Posterior cingulate gyrus (tissue), 11 donors: Measurements from ENCODE around the gene CABLES1.
"Not testable (repeated sequence)": the region's sequence is repeated elsewhere in the genome, so short reads cannot be mapped to it uniquely, and the experiment has no call there.

Experiments used
- DNase-seq, 10 donors: peaks; one replicate each; pipeline versions ENCODE4 v3.0.0 to v3.0.0-alpha.2; 2020 to 2021; ENCODE audit warnings: mixed read lengths in 3 of 10
- intact Hi-C: fragments of 100-400 bp; cut with DNase I; formaldehyde crosslinking; loops from one replicate; pipeline ENCODE4 v1.15.1; 2023

Gene CABLES1

GRCh38 chr18:23138471-23138870, 3.2 kb downstream of the CABLES1 start:
- intact Hi-C loops: loop anchor here (10.0 kb wide), 1 partner anchor 366 kb away; the partner anchor contains the start of gene RMC1
- DNase-seq: peak in 1 of 10 donors; percentile 35

GRCh38 chr18:23141104-23141999, 6.1 kb downstream of the CABLES1 start:
- DNase-seq: peak in 1 of 10 donors; percentile 55
- intact Hi-C loops: no loop called here

DNA sequence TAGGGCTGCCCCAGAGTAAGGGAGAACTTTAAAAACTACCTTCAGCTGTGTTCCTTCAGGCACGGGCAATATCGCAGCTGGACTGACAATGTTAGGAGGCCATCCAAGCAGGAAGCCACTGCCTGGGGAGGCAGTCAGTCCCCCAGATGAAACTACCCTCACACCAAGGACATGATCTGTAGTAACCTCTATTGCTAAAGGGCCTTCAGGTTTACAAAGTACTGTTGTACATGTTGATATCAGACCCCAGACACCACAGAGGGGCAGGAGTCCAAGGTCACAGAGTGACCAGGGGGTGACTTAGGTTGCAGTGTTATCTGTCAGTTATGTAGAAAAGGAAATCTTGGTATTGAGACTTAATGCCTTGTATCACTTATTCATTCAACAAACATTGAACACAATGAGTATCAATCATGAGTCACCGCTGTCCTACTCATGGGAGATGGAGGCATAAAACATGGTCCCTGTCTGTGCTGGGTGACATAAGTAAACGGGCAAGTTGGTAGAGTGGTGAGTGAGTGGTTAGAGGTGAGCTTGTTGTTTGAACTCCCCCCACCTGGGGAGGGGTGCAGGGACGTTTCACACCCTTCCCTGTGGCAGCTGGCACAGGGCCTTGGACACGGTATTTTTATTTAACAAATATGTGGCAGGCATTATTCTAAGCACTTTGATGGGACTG, 7.1 kb downstream of the CABLES1 start:
- intact Hi-C loops: no loop called here
- peak in 1 of 10 donors; percentile 38 for DNase-seq

GRCh38 chr18:23143016-23143814, 7.9 kb downstream of the CABLES1 start:
- peak in 3 of 10 donors; percentile 28 to 79 (median 30) for DNase-seq
- intact Hi-C loops: no loop called here

DNA sequence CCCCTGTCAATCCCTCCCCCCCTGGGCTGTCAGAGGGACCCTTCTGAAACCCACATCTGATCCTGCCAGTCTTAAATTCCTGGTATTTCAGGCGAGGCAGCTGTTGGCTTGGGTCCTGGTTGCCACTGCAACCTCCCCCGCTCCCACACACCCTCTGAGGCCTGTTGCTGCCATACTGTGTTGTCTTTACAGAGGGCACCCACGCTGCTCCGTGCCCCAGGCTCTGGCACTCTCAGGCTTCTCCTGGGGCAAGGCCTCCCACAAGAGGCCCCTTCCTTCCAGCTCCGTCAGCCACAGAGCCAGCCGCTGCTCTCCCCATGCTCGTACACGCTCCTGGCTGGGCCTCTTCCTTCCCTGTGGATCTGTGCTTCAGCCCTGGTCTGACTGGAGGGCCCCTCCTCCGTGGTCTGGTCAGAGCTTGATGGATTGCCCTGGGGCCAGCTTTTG, 8.6 kb downstream of the CABLES1 start:
- peak in 6 of 10 donors; percentile 12 to 92 (median 71) for DNase-seq
- intact Hi-C loops: no loop called here

DNA sequence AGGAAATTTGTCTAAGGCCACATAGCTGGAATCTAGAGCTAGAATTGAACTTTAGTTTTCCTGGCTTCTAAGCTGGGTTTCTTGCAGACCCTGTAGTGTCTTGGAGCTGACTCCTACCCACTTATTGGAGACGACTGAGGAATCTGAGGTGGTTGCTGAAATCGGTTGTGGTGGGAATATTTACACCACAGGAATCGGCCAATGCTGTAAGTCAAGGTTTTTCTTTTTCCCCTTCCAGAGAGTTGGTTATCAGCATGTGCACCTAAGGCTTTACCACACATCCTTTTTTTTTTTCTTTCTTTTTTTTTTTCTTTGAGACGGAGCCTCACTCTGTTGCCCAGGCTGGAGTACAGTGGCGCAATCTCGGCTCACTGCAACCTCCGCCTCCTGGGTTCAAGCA, 9.4 kb downstream of the CABLES1 start:
- intact Hi-C loops: no loop called here
- DNase-seq: no peak

DNA sequence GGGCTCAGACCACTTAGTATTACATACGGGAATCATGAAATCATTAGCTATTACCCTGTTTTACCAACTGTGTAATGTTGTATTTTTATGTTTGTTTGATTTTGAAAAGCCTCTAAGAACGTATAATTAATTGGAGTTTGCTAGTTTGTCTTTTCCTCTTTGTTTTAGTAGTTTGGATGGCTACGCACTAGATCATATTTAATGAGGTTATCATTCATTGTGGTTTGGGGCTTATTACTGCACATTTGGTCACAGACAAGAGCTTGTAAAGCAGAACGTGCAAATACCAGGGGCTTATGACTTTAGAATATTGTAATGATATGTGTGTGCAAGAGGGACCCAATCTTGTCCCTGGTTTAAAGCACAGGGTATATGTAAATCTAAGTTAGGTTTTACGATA, 10.3 kb downstream of the CABLES1 start:
- intact Hi-C loops: no loop called here
- DNase-seq: no peak

DNA sequence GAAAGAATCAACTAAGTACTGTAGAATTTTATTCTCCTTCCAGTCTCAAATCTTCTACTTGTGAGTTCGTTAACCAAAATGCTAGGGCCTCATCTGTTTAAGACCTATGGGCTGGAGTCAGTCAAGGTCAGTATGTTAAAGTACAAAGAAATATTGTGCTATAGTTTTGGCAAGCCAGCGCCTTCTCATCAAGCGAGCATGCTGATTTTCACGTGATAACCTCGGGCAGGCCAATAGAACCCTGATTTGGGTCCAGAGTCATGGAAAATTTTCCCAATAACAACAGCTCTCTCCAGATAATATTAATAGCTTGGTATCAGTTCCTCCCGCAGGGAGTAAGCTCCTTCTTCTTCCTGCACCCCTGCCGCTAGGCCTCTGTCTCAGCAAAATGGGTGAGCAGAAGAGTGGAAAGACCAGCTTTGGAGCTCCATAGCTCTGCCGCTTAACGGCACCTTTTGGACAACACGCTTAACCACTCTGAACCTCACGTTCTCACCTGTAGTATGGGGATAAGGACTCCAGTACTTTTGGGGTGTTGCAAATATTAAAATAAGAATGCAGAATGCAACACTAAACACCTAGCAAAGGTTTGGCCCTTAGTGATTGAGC, 11.7 kb downstream of the CABLES1 start:
- intact Hi-C loops: no loop called here
- DNase-seq: peak in 1 of 10 donors; percentile 31

GRCh38 chr18:23148382-23148781, 13.1 kb downstream of the CABLES1 start:
- intact Hi-C loops: no loop called here
- DNase-seq: peak in 1 of 10 donors; percentile 67

DNA sequence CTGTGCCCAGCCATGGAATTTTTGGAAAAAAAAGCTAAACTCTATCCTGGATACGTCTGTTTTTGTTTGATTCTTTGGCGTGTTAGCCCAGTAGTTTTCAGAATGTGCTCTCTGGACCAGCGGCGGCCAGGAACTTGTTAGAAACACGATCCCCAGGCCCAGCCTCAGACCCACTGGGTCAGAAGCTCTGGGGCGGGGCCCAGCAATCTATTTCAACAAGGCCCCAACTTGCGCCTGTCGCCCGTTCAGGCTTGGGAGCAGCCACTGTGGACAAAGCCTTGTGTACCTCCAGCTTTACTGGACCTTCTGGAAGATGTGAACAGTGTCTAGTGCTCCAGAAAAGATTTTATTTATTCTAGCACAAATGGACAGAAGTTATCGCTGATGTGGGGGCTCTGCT, 14.3 kb downstream of the CABLES1 start:
- peak in 1 of 10 donors; percentile 72 for DNase-seq
- intact Hi-C loops: no loop called here

DNA sequence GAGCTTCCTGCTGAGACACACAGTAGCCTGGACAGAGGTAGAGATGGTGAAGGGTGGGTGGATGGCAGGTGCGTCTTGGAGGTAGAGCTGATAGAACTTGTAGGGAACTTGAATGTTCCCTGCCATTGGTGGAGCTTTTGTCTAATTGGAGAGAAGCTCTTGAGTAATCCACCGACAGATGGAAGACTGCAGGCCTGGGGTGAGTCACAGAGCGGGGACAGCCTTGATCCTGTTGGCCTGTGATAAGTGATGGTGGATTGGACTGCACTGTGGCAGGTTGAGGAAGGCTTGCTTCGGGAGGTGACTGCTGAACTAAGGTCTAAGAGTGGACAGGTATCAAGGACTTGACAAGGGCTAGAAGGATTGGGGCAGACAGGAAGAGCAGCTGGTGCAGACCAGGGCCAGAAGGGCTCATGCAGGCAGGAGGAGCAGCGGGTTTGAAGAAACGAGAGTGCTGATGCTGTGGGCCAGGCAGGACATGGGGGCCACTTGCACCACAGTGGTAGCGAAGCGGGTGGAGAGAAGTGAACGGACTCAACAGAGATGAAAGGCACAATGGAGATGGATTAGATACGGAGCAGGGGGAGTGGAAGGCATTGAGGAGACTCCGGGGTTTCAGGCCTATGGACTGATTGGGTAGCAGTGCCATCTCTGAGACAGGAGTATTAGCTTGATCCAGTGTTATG, 16.3 kb downstream of the CABLES1 start:
- peak in 1 of 10 donors; percentile 72 for DNase-seq
- intact Hi-C loops: loop anchor here (2.0 kb wide), 1 partner anchor 51 kb away; no protein-coding TSS in a partner anchor

DNA sequence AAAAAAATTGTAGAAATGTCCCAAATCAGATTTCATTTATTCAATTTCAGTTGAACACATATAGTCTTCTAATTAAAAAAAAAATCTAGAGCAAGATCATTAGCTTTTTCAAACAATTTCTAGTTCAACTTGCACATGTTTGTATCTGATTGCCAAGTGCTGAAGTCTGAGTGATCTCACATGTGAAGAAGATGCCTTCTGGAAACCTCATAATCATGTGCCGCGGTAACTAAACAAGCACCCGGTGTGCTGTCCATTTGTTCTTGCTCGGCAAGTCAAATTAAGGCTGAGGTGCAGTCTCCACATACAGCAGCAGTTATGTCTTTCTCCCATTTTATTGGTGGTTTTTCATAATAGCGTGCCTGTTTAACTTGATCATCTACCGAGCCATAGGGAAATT, 18.7 kb downstream of the CABLES1 start:
- intact Hi-C loops: no loop called here
- DNase-seq: no peak

GRCh38 chr18:23154823-23155500, 19.7 kb downstream of the CABLES1 start:
- DNase-seq: no peak
- intact Hi-C loops: no loop called here

- DNase-seq: peak in 1 of 10 donors; percentile 16
- intact Hi-C loops: no loop called here
Measured at GRCh38 chr18:23155537-23155936, 20.3 kb downstream of the CABLES1 start.

- no peak for DNase-seq
- intact Hi-C loops: no loop called here
Measured at GRCh38 chr18:23156134-23156533, 20.8 kb downstream of the CABLES1 start.

DNA sequence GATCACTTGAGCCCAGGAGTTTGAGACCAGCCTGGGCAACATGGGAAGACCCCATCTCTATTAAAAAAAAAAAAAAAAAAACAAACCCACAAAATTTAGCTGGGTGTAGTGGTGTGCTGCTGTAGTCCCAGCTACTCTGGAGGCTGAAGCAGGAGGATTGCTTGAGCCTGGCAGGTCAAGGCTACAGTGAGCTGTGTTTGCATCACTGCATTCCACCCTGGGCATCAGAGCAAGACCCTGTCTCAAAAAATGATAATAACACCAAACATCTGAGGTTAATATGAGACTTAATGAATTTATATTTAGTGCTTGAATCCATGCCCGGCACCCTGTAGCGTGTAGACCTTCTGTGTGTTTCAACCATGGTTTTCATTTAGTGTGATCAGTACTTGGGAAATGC, 22.8 kb downstream of the CABLES1 start:
- DNase-seq: peak in 1 of 10 donors; percentile 36
- intact Hi-C loops: no loop called here

- intact Hi-C loops: not testable (repeated sequence)
- peak in 1 of 10 donors; percentile 33 for DNase-seq
Measured at GRCh38 chr18:23158884-23159283, 23.6 kb downstream of the CABLES1 start.

DNA sequence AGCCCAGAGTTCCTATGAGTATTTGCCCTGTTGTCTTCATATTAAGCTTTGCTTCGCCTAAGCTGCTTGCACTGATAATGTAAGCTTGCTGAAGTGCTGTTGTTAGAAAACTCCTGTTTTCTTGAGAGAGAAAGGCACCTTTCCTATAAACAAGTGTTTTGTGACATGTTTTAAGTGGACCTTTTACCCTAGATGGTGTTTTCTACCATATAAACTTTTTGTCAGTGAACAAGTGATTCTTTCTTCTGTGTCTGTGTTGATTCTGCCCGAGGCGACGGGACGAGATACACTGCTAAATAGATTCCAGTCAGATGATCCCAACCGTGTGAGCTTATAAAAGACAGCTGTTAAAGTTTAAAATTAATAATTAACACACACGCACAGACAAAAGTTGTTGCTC, 24.1 kb downstream of the CABLES1 start:
- intact Hi-C loops: no loop called here

DNA sequence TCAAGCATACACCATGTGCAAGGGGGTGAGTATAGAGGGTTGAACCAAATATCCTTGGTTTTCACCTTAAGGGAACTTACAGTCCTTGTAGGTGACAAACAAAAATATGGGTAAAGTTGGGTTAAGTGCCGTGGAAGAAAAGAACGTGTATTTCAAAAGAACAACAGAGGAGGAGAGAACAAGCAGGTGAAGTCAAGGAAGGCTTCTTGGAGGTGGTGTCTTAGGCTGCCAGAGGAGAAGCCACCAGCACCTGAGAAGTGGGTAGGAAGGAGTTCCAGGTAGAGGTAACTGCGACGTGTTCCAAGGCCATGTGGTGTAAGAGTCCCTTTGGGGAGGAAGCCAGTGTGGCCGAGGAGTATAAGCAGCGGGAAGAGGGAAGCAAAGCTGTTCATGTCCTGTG, 27.2 kb downstream of the CABLES1 start:
- intact Hi-C loops: no loop called here
- no peak for DNase-seq

More for the DNA sequence above, 24.1 kb downstream of the CABLES1 start:
- DNase-seq: no peak
